ENCODE data around the gene ANKRD2.

DNA sequence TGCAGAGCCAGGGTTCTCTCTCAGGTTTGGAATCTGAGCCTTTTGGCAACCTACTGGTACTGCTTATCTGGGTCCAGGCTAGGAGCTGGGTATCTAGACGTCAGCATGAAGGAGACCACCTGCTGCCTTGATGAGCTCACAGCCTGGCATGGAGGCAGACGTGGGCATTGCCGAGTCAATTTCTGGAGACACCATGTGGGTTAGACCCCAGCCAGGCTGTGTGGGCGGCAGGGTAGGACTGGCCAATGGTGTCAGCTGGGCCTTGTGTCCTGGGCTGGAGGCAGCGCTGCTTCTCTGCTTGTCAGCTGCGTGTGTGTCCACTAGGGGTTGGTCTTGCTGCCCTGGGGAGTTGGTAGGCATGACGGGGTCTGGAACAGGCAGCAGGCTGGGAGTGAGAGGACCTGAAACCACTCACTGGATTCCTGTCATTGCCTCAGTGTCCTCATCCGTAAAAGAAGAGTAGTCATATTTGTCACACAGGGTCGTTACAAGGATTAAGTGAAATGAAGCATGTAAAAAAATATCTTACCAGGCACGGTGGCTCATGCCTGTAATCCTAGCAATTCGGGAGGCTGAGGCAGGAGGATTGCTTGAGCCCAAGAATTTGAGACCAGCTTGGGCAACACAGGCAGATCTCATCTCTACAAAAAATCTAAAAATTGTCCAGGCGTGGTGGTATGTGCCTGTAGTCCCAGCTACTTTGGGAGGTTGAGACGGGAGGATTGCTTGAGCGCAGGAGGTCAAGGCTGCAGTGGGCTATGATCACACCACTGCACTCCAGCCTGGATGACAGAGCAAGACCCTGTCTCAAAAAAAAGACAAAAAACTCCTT, 31.7 kb upstream of the ANKRD2 start:
- TF ChIP-seq, protein P1, sequence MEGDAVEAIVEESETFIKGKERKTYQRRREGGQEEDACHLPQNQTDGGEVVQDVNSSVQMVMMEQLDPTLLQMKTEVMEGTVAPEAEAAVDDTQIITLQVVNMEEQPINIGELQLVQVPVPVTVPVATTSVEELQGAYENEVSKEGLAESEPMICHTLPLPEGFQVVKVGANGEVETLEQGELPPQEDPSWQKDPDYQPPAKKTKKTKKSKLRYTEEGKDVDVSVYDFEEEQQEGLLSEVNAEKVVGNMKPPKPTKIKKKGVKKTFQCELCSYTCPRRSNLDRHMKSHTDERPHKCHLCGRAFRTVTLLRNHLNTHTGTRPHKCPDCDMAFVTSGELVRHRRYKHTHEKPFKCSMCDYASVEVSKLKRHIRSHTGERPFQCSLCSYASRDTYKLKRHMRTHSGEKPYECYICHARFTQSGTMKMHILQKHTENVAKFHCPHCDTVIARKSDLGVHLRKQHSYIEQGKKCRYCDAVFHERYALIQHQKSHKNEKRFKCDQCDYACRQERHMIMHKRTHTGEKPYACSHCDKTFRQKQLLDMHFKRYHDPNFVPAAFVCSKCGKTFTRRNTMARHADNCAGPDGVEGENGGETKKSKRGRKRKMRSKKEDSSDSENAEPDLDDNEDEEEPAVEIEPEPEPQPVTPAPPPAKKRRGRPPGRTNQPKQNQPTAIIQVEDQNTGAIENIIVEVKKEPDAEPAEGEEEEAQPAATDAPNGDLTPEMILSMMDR (conservative IDR thresholded peaks at IDR 0.05 in 1 of 2, IDR thresholded peaks at IDR 0.05 in 1 of 2; ENCODE audit: low read depth in 1 of 2, low read length in 2 of 2), result peak in 1 of 2 donors; percentile 4
- no peak for TF ChIP-seq EZH2 (IDR thresholded peaks at IDR 0.05; ENCODE audit: low read length, missing control alignments)
